H1 (cell line): ENCODE data around the gene NPIPB6. TPM values are rescaled to one million over a fixed set of nuclear protein-coding genes. Genes with fewer than 3 reads are reported as not detected.

Experiments used
- CTCF ChIA-PET: fragments of 300-600 bp; sonication (Branson Sonifier 250); formaldehyde crosslinking; loops from one replicate; lab custom pipeline; 2021; ENCODE audit not compliant: partially characterized antibody; lab: Charles Lee
- POLR2A ChIA-PET: fragments of 300-600 bp; sonication (Branson Sonifier 250); formaldehyde crosslinking; loops from one replicate; lab custom pipeline; 2021; ENCODE audit warnings: inconsistent platforms; ENCODE audit not compliant: partially characterized antibody; lab: Charles Lee
- DNase-seq, 2 experiments: peaks; one replicate each; pipeline versions ENCODE4 v3.0.0 to v3.0.0-alpha.2; 2010 to 2022; ENCODE audit warnings: low spot score in 2 of 2, low read depth in 1 of 2, mixed read lengths in 1 of 2
- FAIRE-seq: peaks from 2 replicates; lab custom pipeline; 2011; peaks lifted over from hg19 to GRCh38; lab: Jason Lieb, UNC
- H2AFZ ChIP-seq: 2 replicates; pipeline ENCODE4 v1.8.1; 2012; ENCODE audit warnings: low read length, inconsistent platforms
- H2AK5ac ChIP-seq: 2 replicates; pipeline ENCODE4 v1.6.1; 2013; ENCODE audit warnings: low read depth, low read length
- H2BK120ac ChIP-seq: replicated peaks from 2 replicates; pipeline ENCODE3; 2013; ENCODE audit warnings: low read depth, low read length, inconsistent platforms
- H2BK12ac ChIP-seq: 2 replicates; pipeline ENCODE4 v1.6.1; 2013; ENCODE audit warnings: low read depth, low read length
- H2BK15ac ChIP-seq: 2 replicates; pipeline ENCODE4 v1.6.1; 2013; ENCODE audit warnings: low read length
- H2BK20ac ChIP-seq: 2 replicates; pipeline ENCODE4 v1.6.1; 2013; ENCODE audit warnings: low read length
- H2BK5ac ChIP-seq: 2 replicates; pipeline ENCODE4 v1.6.1; 2013; ENCODE audit warnings: low read depth, low read length
- H3K14ac ChIP-seq: 2 replicates; pipeline ENCODE4 v1.6.1; 2013; ENCODE audit warnings: inconsistent platforms; ENCODE audit not compliant: insufficient read length
- H3K18ac ChIP-seq: 2 replicates; pipeline ENCODE4 v1.6.1; 2013; ENCODE audit warnings: low read length; ENCODE audit errors: extremely low read depth
- H3K23ac ChIP-seq: 2 replicates; pipeline ENCODE4 v1.6.1; 2013; ENCODE audit warnings: inconsistent platforms; ENCODE audit not compliant: insufficient read length
- H3K23me2 ChIP-seq: 2 replicates; pipeline ENCODE4 v1.6.1; 2013; ENCODE audit warnings: low read depth, low read length
- H3K27ac ChIP-seq: 2 replicates; pipeline ENCODE4 v1.6.1; 2011; ENCODE audit warnings: low read depth, low read length, inconsistent platforms
- H3K27me3 ChIP-seq, 4 experiments: replicated peaks in 1 of 4; 1 replicate in 1 of 4; 2 replicates in 3 of 4; pipeline versions ENCODE4 v1.6.1 to v1.8.1; 2011 to 2013; ENCODE audit warnings: low read length in 3 of 4, mild to moderate bottlenecking in 3 of 4, inconsistent platforms in 2 of 4, mixed read lengths in 2 of 4, moderate library complexity in 1 of 4; ENCODE audit not compliant: control insufficient read depth in 3 of 4, insufficient read depth in 3 of 4; ENCODE audit errors: extremely low read depth in 1 of 4
- H3K36me3 ChIP-seq, 4 experiments: 2 replicates each; pipeline versions ENCODE4 v1.6.1 to v1.8.1; 2011 to 2013; ENCODE audit warnings: mild to moderate bottlenecking in 4 of 4, low read length in 3 of 4, moderate library complexity in 2 of 4, control low read depth in 1 of 4, inconsistent platforms in 1 of 4; ENCODE audit not compliant: insufficient read depth in 4 of 4, control insufficient read depth in 2 of 4
- H3K4ac ChIP-seq: replicated peaks from 2 replicates; pipeline ENCODE3; 2013; ENCODE audit warnings: low read length, low read depth, mixed read lengths, inconsistent platforms; ENCODE audit not compliant: insufficient read length
- H3K4me1 ChIP-seq, 4 experiments: replicated peaks in 1 of 4; 1 replicate in 1 of 4; 2 replicates in 3 of 4; pipeline versions ENCODE4 v1.6.1 to v1.8.1; 2011 to 2013; ENCODE audit warnings: low read length in 3 of 4, inconsistent platforms in 2 of 4, mixed read lengths in 1 of 4; ENCODE audit not compliant: insufficient read depth in 4 of 4, control insufficient read depth in 3 of 4
- H3K4me2 ChIP-seq, 2 experiments: 2 replicates each; pipeline versions ENCODE4 v1.6.1 to v1.8.1; 2011 to 2013; ENCODE audit warnings: low read depth in 2 of 2, low read length in 2 of 2, control low read depth in 1 of 2, inconsistent platforms in 1 of 2, mild to moderate bottlenecking in 1 of 2; ENCODE audit not compliant: insufficient read depth in 1 of 2
- H3K4me3 ChIP-seq, 4 experiments: fragments of 200-600, 300-600 bp in 1 of 4; sonication (generic), shearing (Covaris generic), sonication (Bioruptor Twin) in 1 of 4; 2 replicates each; pipeline versions ENCODE4 v1.5.1 to v1.8.1; 2011 to 2016; ENCODE audit warnings: low read length in 4 of 4, low read depth in 3 of 4, control low read depth in 2 of 4, inconsistent platforms in 2 of 4, mild to moderate bottlenecking in 2 of 4, mixed read lengths in 1 of 4, moderate library complexity in 1 of 4; ENCODE audit not compliant: insufficient read depth in 2 of 4; ENCODE audit errors: extremely low read depth in 1 of 4
- H3K56ac ChIP-seq: replicated peaks from 2 replicates; pipeline ENCODE3; 2013; ENCODE audit warnings: low read depth, mild to moderate bottlenecking, mixed read lengths, low read length, inconsistent platforms; ENCODE audit not compliant: insufficient read length
- H3K79me1 ChIP-seq: 2 replicates; pipeline ENCODE4 v1.6.1; 2013; ENCODE audit warnings: low read depth, low read length, control low read depth
- H3K79me2 ChIP-seq, 2 experiments: 2 replicates each; pipeline versions ENCODE4 v1.6.1 to v1.8.1; 2012 to 2013; ENCODE audit warnings: low read length in 2 of 2, mild to moderate bottlenecking in 2 of 2, inconsistent platforms in 1 of 2; ENCODE audit not compliant: insufficient read depth in 2 of 2, control insufficient read depth in 1 of 2
- H3K9ac ChIP-seq, 4 experiments: replicated peaks in 1 of 4; 1 replicate in 1 of 4; 2 replicates in 3 of 4; pipeline versions ENCODE4 v1.6.1 to v1.8.1; 2011 to 2013; ENCODE audit warnings: low read depth in 3 of 4, low read length in 3 of 4, control low read depth in 2 of 4, mild to moderate bottlenecking in 2 of 4, moderate library complexity in 2 of 4, inconsistent platforms in 1 of 4; ENCODE audit errors: extremely low read depth in 1 of 4
- H3K9me3 ChIP-seq, 2 experiments: 2 replicates each; pipeline versions ENCODE4 v1.6.1 to v1.8.1; 2012 to 2013; ENCODE audit warnings: mild to moderate bottlenecking in 2 of 2, moderate library complexity in 2 of 2, control low read depth in 1 of 2, inconsistent platforms in 1 of 2, low read depth in 1 of 2, low read length in 1 of 2, mixed read lengths in 1 of 2; ENCODE audit not compliant: insufficient read depth in 2 of 2
- H4K20me1 ChIP-seq, 2 experiments: replicated peaks in 1 of 2; 2 replicates each; pipeline versions ENCODE3 to v1.8.1; 2011 to 2013; ENCODE audit warnings: inconsistent platforms in 2 of 2, low read length in 2 of 2, mild to moderate bottlenecking in 1 of 2; ENCODE audit not compliant: insufficient read depth in 2 of 2, control insufficient read depth in 1 of 2
- H4K5ac ChIP-seq: 2 replicates; pipeline ENCODE4 v1.6.1; 2013; ENCODE audit warnings: low read length, low read depth, mixed read lengths, inconsistent platforms; ENCODE audit not compliant: insufficient read length
- H4K8ac ChIP-seq: 2 replicates; pipeline ENCODE4 v1.8.0; 2013; ENCODE audit warnings: mild to moderate bottlenecking, moderate library complexity, low read length, inconsistent platforms; ENCODE audit not compliant: insufficient read depth; ENCODE audit errors: extremely low read depth
- H4K91ac ChIP-seq: replicated peaks from 2 replicates; pipeline ENCODE3; 2013; ENCODE audit warnings: low read length, mixed read lengths, inconsistent platforms; ENCODE audit not compliant: insufficient read length
- CEBPB ChIP-seq: IDR thresholded peaks from 2 replicates; pipeline ENCODE4 v1.6.1; 2012; ENCODE audit warnings: low read depth, low read length
- CHD2 ChIP-seq: IDR thresholded peaks from 2 replicates; pipeline ENCODE4 v1.6.1; 2012; ENCODE audit warnings: low read length, improper control_type of control experiment
- EGR1 ChIP-seq: IDR thresholded peaks from 2 replicates; pipeline ENCODE4 v1.6.1; 2011; ENCODE audit warnings: low read depth, low read length, borderline replicate concordance
- GTF2F1 ChIP-seq: IDR thresholded peaks from 2 replicates; pipeline ENCODE4 v1.6.1; 2012; ENCODE audit warnings: low read depth, low read length, improper control_type of control experiment, borderline replicate concordance
- POLR2AphosphoS5 ChIP-seq: IDR thresholded peaks from 2 replicates; pipeline ENCODE4 v1.6.1; 2011; ENCODE audit warnings: low read depth, low read length
- SAP30 ChIP-seq: fragments of 300-600 bp; sonication (generic); IDR thresholded peaks from 2 replicates; pipeline ENCODE4 v1.7.1; 2012; ENCODE audit warnings: low read length, moderate library complexity, mild to moderate bottlenecking, inconsistent platforms; ENCODE audit not compliant: insufficient read depth, insufficient replicate concordance
- YY1 ChIP-seq: IDR thresholded peaks from 2 replicates; pipeline ENCODE4 v1.6.1; 2011; ENCODE audit warnings: low read depth, mild to moderate bottlenecking, low read length
- WGBS, 2 experiments: shearing (Covaris generic) in 1 of 2; methylation state at CpG; one replicate each; pipeline versions ENCODE4 v1.1.6 to v1.1.7; 2013 to 2015; ENCODE audit warnings: low lambda C conversion rate in 2 of 2, mixed read lengths in 2 of 2, inconsistent platforms in 1 of 2, low coverage in 1 of 2, missing lambda C conversion rate in 1 of 2; ENCODE audit not compliant: insufficient replicate concordance in 2 of 2, insufficient coverage in 1 of 2, insufficient read length in 1 of 2; ENCODE audit errors: extremely low coverage in 1 of 2, missing lambda C conversion rate in 1 of 2; 5-methylcytosine and 5-hydroxymethylcytosine counted together
- polyA plus RNA-seq, 7 experiments: library from polyadenylated mRNA; depleted of rRNA in 3 of 7; stranded (reverse) in 5 of 7; unstranded in 2 of 7; fragments of >200 nt in 5 of 7; fragments of 200-250 nt in 2 of 7; gene quantifications; 1 replicate in 5 of 7; 2 replicates in 1 of 7; 4 replicates in 1 of 7; pipeline versions ENCODE4 v1.2.1 to v1.2.3, GENCODE V29; 2011 to 2013; ENCODE audit warnings: missing spikeins in 2 of 7, mixed read lengths in 2 of 7
- total RNA-seq: library from RNA; stranded (reverse); fragmentation: NEBNext Ultra II Directional; extraction: Animal tissue kit (Norgen Biotek cat#: 25700); gene quantifications from 2 replicates; pipeline ENCODE4 v1.2.1, GENCODE V29; 2021

The NPIPB6 gene
- total and polyA plus RNA-seq, 2 of the 8 experiments (the other 6 are each of a cell fraction or from before 2014, with no cell fraction given) = 0.83 to 1.9 TPM

- peak overlapping the region; percentile 9 to 80 (median 72) for H3K9ac ChIP-seq
- WGBS, 2 experiments = 4% methylated on average over 9 of the region's 10 CpGs; no CpG with 5 or more reads in 1 of the 2 experiments
- H2AFZ ChIP-seq = no peak overlapping the region
- peak overlapping the region; percentile 82 to 98 for H3K4me2 ChIP-seq
- H3K9me3 ChIP-seq = no peaks in the 10 kb centered on the region
- H3K79me1 ChIP-seq = peaks cover 29% of the 10 kb centered on the region
- DNase-seq = no peak
- H3K79me2 ChIP-seq = peaks cover 10 to 65% of the 10 kb centered on the region in 2 experiments
- no peak overlapping the region for H2BK120ac ChIP-seq
- peaks cover 12% of the 10 kb centered on the region for H3K23me2 ChIP-seq
- 0 out of 2 replicates have a peak, but pooled peaks have one; percentile 2 for TF ChIP-seq POLR2AphosphoS5
- no peak for TF ChIP-seq YY1
- no peak for TF ChIP-seq EGR1
- TF ChIP-seq CHD2 = no peak
- no peak for TF ChIP-seq CEBPB
- no peak for TF ChIP-seq GTF2F1
- TF ChIP-seq SAP30 = peak; percentile 60
- TF ChIP-seq, all 59 proteins: peak for 2
- H4K8ac ChIP-seq = peak overlapping the region; percentile 95
- H3K23ac ChIP-seq = no peak overlapping the region
- peaks cover 6 to 29% (median 18%) of the 10 kb centered on the region in 4 experiments for H3K4me1 ChIP-seq
- H2BK20ac ChIP-seq = no peak overlapping the region
- H2AK5ac ChIP-seq = no peak overlapping the region
- H3K27ac ChIP-seq = peak overlapping the region; percentile 77
- peak overlapping the region; percentile 22; the same call in 1 of the 2 replicates for H2BK12ac ChIP-seq
- peaks cover 20 to 24% of the 10 kb centered on the region in 2 experiments for H4K20me1 ChIP-seq
- H3K36me3 ChIP-seq = peaks cover 0 to 8% (median 2%) of the 10 kb centered on the region in 4 experiments; a peak in 2 of 8 replicates
- H3K18ac ChIP-seq = peak overlapping the region; percentile 96
- H3K27me3 ChIP-seq = no peaks in the 10 kb centered on the region
- peak overlapping the region; percentile 96; the same call in 1 of the 2 replicates for H2BK15ac ChIP-seq
- peak overlapping the region; percentile 79; the same call in 1 of the 2 replicates for H2BK5ac ChIP-seq
- ChIA-PET CTCF (interaction anchor here (0.7 to 3.3 kb wide), 6 partner anchors 10 to 33 kb away, joined by 3 to 17 read pairs (median 5); no protein-coding TSS in a partner anchor), POLR2A (interaction anchor here (0.8 to 4.5 kb wide), 9 partner anchors 10 to 530 kb away, joined by 3 to 45 read pairs (median 5); no protein-coding TSS in a partner anchor)
- no peak for FAIRE-seq
- H3K4me3 ChIP-seq = peak overlapping the region; percentile 85 to 94 (median 88)
- H4K5ac ChIP-seq = peak overlapping the region; percentile 85
- peak overlapping the region; percentile 19 for H4K91ac ChIP-seq
- H3K14ac ChIP-seq = no peak overlapping the region
- H3K4ac ChIP-seq = peak overlapping the region; percentile 24
- peak overlapping the region; percentile 71 for H3K56ac ChIP-seq
Observed at GRCh38 chr16:28293601-28293960, 69.7 kb downstream of the NPIPB6 start.
